Islet precursor cell (in vitro differentiated cells): ENCODE results near the gene IL1RL2.

Experiments
- DNase-seq: peaks from one replicate; pipeline ENCODE4 v3.0.0-alpha.2; 2018

Gene IL1RL2

DNA sequence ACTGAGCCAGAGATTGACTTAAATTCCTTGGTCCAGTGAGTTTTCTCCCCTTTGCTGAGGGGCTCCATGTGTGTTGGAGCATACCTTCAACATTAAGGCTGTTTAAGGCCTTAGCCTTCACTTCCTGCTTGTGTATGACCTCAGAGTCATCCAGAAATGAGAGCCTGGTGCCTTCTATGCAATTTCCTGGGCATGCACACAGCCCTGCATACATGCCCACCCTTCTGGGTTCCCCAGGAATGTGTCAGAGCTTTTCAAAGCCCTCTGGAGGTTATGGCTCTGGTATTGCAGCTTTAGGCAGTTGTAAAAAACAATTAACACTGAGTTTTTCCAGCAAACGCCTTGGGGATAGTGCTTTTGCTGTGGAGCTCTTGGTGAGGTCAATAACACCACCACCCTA, 27.5 kb upstream of the IL1RL2 start:
- peak; percentile 84 for DNase-seq

DNA sequence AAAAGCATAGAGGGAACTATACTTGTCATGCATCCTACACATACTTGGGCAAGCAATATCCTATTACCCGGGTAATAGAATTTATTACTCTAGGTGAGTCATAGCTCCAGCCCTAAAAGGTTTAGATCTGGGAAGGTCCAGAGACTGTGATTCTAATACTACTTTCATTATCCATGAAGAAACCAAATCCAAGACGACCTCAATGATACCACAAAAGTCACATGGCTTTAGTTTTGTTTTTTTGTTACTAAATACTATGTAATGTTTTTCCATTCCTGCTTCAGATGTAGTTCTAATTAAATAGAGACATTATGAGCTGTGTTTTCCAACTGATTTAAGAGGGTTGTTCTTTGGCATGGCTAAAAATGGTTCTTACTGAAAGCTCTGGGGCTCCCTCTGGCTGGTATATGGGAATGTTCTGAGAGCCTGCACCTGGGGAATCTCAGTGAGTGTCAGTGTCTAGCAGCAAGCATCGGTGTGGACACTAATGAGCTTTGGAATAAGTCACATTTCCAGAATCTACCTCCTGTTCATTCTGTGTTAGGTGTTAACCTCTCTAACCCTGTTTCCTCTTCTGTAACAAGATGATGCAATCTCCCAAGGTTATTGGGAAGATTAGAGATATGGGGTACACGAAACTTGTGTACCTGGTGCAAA, 20.5 kb upstream of the IL1RL2 start:
- no peak for DNase-seq

DNA sequence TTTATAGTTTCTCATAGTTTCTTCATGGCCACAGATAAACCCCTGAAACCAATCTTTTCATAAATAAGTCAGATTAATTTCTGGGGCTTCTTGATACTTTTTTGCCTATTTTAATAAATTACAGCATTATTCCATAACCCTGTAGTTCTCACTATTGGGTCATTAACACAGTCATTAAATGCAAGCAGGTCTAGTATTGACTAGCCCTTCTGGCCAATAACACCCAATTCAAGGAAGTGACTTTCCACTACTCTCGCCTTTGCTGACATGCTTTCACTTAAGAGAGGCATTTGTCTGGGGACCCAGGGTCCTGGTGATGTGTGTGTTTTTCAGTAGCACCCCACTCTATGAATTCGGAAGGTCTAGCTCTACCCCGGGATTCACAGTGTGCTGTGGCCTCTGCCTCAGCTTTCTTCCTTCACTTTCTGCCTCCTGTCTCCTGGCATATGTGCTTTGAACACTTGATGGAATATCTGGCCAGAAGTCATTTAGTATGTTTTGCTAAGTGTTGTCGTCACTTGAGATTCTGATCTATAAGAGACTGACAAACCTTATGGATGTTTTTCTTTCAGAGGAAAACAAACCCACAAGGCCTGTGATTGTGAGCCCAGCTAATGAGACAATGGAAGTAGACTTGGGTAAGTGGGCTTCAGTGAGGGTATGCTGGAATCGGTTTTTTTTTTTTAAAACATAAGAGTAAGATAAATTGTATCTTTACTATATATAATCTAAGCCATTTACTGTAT, 18.6 kb upstream of the IL1RL2 start:
- DNase-seq, result no peak

DNA sequence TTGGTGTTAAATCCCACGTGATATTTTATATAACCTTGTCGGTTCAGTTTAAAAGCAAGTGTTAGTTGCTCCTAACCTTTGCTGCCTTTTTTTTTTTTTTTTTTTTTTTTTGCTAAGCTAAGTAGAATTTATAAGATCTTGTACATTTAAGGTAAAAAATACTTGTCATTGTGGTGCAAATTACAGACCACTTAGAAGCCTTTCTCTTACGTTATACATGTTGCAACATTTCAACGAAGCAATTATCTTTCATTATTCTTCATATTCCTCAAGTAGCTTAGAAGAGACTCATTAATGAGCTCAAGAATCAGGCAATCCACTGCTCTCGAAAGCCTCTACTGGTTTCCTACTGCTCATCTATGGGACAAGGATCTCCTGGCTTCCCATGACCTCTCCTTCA, 14.9 kb upstream of the IL1RL2 start:
- no peak for DNase-seq

DNA sequence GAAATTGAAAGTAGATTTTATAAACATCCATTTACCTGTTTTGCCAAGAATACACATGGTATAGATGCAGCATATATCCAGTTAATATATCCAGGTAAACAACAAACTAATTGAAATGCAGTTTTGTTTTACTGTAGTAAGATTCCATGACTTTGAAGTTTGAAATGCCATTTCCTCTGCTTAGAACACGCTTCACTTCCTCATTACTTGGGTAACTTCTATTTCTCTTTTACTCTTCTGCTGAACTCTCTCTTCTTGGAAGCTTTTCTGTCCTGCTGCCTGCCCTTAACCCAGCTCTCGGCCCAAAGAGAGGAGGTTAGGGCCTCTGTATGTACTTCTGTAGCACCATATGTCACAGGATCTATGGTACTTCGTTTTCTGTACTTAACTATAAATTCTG, 14.1 kb upstream of the IL1RL2 start:
- no peak for DNase-seq

DNA sequence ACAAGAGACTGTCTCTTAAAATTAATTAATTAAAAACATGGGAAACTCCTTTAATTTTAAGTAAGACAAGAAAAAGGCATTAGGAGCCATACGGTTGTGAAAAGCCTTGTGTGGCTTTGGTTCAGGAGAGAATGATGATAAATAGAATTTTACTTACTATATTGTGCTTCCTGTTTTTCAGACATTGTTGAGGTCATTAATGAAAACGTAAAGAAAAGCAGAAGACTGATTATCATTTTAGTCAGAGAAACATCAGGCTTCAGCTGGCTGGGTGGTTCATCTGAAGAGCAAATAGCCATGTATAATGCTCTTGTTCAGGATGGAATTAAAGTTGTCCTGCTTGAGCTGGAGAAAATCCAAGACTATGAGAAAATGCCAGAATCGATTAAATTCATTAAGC, 10.7 kb upstream of the IL1RL2 start:
- no peak for DNase-seq

DNA sequence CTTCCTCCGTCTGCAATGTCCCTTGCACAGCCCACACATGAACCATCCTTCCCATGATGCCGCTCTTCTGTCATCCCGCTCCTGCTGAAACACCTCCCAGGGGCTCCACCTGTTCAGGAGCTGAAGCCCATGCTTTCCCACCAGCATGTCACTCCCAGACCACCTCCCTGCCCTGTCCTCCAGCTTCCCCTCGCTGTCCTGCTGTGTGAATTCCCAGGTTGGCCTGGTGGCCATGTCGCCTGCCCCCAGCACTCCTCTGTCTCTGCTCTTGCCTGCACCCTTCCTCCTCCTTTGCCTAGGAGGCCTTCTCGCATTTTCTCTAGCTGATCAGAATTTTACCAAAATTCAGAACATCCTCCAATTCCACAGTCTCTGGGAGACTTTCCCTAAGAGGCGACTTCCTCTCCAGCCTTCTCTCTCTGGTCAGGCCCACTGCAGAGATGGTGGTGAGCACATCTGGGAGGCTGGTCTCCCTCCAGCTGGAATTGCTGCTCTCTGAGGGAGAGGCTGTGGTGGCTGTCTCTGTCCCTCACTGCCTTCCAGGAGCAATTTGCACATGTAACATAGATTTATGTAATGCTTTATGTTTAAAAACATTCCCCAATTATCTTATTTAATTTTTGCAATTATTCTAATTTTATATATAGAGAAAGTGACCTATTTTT, 8.9 kb upstream of the IL1RL2 start:
- DNase-seq, result no peak

DNA sequence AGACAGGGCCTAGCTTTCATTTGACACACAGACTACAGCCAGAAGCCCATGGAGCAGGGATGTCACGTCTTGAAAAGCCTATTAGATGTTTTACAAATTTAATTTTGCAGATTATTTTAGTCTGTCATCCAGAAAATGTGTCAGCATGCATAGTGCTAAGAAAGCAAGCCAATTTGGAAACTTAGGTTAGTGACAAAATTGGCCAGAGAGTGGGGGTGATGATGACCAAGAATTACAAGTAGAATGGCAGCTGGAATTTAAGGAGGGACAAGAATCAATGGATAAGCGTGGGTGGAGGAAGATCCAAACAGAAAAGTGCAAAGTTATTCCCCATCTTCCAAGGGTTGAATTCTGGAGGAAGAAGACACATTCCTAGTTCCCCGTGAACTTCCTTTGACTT, 7.8 kb upstream of the IL1RL2 start:
- DNase-seq, result no peak

DNA sequence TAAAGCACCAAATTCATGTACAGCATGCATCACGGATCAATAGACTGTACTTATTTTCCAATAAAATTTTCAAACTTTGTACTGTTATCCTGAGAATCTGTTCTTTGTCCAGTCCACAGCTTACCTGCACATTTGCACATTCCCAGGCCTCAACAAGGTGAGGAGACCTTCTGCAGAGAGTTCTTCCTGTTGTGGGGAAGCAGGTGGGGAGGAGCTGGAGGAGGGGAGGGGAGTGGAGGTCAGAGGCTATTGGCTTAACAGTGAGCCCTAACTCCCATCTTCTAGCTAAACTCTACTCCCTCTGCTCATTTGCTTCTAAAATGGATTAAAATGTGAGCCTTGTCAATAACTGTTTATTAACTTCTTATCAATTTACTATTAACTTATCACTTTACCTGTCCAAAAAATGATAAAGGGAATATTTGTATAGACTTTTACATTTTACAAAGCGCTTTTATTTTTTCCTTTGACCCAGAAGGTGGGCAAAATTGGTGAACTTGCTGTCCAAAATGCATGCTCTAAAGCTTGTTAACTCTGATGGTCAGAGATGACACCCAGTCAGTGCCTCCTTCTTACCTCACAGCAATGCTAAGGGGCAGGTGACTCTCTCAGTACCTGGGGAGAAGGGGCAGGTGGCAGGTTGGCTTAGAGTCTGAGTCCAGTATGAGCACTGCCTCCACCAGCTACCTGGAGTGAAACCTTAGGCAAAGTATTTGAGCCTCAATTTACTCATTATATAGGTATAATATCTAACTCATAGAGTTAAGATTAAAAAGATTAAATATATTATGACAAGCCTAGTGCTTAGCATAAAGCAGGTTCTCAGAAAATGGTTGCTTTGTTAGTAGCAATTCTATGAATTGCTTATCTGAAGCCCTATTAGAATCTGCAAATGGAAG, 6.8 kb upstream of the IL1RL2 start:
- no peak for DNase-seq

DNA sequence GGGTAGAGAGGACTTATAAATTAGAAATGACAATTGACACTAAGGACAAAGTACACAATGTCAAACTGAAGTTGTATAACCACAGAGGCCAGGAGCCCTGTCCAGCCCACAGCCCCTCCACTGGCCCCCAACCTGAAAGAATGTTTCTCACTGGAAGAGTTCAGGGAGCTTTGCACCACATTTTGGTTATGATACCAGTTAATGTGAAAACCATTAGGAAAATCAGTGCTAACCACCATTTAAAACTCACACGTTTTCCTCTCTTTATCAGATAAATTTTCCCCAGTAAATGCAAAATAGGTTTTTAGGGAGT, 6.2 kb upstream of the IL1RL2 start:
- no peak for DNase-seq

DNA sequence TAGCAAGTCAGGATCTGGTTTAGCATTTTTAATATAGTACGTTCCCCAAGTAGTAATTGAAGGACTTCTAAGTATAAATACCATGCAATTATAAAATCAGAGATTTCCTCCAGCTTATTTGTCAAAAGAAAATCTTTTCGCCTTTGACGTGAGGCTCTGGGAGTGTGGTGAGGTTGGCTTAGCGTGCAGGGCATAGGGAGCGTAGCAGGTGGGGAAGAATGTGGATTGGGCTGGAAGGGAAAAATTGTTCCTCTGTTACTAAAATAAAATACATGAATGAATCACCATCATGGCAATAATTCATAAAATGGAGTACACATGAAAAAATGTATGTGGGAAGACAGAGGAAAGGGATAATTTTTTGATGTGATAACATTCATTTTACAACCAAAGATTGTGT, 5.4 kb upstream of the IL1RL2 start:
- no peak for DNase-seq

DNA sequence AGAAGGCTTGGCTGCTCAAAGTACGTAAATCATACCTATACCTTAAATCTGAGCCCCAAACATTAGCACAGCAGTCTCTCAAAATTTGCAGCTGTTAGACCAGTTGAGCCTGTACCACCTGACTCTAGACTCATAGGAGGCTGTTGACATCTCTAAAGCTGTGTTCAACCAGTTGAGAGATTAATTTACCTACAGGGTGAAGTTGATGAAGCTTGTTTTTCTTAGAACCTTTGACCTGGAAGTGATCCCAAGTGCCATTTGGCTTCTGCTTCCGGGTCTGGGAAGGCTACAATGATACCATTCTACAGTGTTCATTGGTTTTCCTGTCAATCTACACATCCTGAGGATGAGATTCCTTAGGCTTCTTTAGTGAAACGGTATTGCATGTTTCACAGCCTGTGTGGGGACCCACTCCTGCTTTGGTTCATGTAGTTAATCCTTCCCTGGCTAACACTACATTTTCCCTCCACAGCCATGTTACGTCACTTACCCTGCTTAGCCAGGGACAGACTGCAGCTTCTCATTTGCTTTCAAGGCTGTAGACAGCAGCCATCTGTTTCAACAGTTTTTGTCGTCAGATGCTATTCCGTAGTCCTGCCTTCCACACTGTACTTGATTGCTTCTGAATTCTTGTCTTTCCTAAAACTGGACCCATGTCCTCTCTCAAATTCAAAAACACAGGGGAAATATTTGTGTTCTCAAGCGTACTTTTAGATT, 4.7 kb upstream of the IL1RL2 start:
- DNase-seq, result no peak

DNA sequence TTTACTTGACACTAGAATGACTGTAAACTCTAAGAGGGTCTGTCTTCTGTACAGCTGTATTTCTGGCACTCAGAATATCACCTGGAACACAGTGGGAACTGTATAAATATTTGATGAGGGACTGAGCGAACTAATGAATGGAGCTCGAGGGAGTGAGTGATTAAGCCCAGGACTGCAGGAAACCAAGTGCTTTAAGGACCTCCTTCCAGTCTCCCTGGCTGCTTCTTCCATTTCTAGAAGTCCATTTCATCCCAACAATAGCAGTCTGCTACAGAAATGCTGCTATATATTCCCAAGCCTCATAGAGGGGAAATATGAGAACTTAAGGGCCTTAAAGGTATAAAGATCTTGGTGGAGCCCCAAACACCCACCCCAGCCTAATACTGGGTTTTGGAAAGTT, 2.8 kb upstream of the IL1RL2 start:
- no peak for DNase-seq

DNA sequence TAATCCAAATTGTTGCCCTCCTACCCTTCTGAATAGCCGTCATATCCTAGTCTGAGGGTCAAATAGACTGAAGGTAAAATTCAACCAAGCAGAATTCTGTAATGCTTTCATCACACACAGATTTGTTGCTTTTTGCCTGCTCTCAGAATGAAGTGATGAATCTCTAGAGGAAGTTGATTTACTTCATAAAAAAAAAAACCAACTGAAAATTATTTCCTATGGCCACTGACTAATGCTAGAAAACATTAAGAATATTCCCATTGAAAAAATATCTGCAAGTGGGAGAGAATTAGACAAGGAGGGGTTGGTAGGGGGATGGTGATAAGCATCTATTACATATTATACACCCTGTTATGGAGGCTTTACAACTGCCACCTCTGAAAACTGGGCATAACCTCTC, 2.3 kb upstream of the IL1RL2 start:
- no peak for DNase-seq

DNA sequence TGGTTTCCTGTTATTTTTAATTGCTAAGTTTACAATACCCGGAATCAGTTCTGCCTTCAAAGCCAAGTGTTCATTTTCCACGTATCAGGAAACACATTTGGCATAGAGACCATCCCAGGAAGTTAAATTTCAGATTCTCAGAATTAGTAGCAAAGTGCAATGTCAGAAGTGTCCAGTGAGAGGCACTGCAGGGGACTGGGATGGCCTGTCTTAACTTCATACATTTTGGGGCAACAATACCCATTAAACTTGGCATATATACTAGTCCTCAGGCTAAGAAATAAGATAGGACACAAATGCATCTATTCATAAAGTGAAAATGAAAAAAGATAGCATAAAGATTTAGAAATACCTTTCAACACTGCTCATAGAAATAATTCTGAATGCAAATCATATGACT, 1.5 kb upstream of the IL1RL2 start:
- no peak for DNase-seq

DNA sequence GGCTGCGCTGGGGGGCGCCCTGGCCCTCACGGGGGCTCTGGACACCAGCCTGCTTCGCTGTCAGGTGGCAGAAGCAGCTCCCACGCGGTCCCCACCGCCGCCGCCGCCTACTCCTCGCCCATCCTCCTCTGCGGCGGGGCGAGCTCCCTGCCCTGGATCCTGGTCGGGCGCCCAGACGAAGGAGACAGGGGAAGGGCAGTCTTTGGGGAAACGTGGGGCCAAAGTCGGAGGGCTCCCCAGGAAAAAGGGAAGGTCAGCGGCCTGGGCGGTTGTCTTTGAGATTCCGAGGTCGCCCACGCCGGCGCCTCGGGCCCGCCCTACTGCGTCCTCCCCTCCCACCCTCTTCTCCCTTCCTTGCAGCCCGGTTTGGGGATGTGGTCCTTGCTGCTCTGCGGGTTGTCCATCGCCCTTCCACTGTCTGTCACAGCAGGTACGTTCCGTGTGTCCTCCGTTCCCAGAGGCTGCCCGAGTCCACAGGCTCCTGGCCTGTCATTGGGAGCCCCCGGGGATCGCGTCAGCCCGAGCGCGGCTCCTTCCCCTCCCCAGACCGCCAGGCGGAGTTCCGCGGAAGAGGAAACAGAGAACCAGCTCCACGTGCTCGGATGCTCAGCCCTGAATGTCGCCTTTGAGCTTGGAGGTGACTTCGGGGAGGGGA, 800 bp downstream of the IL1RL2 start:
- no peak for DNase-seq

DNA sequence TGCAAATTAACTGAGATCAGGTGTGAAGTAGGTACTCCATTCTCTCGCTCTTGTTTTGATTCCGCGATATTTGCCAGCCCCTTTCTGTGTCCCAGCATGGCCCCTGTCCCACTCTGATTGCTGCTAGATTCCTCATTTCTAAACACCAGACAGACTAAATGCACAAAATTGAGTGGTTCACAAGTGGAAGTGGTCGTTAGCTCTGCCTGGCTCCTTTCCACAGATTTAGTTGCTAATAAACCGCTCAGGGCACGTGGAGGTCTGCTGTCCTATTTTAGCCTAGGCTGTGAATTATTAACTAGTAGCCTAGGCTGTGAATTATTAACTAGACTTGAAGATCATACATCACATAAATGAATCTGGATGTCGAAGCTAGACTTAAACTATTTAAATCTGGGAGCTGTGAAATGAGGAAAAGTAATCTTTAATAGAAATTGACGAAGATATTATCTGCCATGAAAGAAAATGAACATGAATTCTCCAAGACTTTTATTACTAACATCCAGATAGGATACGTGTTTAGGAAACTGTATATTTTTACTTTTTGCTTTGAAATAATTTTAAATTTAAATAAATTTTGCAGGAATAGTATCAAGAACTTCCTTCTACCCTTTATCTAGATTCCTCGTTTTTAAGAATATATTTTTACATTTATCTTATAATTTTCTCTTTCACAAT, 3.7 kb downstream of the IL1RL2 start:
- no peak for DNase-seq

DNA sequence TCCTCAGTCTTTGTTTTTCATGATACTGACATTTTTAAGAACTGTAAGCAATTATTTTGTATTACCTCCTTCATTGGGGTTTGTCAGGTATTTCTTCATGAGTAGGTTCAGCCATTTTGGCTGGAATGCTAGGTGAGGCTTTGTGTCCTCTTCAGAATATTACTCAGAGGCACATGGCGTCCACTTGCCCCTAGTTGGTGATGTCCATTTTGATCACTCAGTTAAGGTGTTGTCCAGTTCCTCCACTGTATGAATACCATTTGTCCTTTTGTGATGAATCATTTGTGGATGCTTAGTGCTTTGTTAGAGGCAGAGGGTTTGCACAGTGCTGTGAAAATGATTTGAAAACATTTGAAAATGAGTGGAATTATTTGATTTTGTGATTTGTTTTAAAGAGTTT, 4.7 kb downstream of the IL1RL2 start:
- DNase-seq, result no peak

DNA sequence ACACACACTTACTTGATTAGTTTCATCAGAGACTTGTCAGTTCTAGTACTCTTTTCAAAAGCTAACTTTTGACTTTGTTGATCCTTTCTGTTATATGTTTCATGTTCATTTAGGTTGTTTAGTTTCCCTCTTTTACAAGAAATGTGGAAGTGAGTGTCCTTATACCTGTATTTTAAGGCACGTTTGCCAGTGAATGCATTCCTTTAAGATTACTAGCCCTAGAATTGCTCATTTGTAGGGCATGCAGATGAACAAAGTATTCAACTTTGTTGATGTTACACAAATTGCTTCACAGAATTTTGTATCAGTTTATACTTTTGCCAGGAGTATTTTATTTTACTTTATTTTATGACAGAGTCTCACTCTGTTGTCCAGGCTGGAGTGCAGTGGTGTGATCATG, 6.3 kb downstream of the IL1RL2 start:
- DNase-seq, result no peak

DNA sequence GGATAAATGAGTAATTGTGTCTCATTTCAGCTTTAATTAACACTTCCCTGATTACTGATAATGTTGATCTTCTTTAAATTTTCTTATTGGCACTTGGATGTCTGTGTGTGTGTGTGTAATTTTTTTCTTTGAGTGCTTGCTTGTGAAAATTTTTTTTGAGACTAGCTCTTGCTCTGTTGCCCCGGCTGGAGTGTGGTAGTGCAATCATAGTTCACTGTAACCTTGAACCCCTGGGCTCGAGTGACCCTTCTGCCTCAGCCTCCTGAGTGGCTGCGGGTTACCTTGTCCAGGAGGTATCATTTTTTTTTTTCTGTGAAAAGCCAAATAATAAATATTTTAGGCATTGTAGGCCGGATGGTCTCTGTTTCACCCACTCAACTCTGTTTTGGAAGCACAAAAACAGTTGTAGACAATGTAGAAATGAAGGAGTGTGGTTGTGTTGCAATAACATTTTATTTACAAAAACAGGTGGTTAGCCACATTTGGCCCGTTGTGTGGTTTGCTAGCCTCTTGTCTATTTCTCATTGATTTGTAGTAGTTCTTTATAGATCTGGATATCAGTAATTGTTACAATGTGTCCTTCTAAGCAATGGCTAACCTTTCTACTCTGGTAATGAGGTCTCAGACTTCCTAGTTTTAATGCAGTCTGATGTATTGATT, 7.9 kb downstream of the IL1RL2 start:
- no peak for DNase-seq
